SK-N-MC (cell line): ENCODE results near the gene CBX5.

Source experiments
- EZH2 ChIP-seq: fragments of 200-600 bp; sonication (generic); IDR thresholded peaks from one replicate; pipeline ENCODE4 v1.6.1; 2017; ENCODE audit warnings: antibody characterized with exemption
- POLR2AphosphoS5 ChIP-seq: IDR thresholded peaks from 2 replicates; pipeline ENCODE4 v1.6.1; 2012; ENCODE audit warnings: mild to moderate bottlenecking, low read depth, low read length, borderline replicate concordance

- peak; percentile 31; the same call in 1 of the 2 replicates for TF ChIP-seq POLR2AphosphoS5
- TF ChIP-seq EZH2: no peak
Measured at GRCh38 chr12:54214553-54215406, 65.1 kb downstream of the CBX5 start.
